Endodermal cell (in vitro differentiated cells): Measurements from ENCODE around the gene MT1G. TPM values are rescaled to one million over a fixed set of nuclear protein-coding genes. Genes with fewer than 3 reads are reported as not detected.
A peak's percentile ranks its signal among the peaks of the same experiment; 100 is the strongest.

ENCODE experiments used
- DNase-seq: peaks from one replicate; pipeline ENCODE4 v3.0.0-alpha.2; 2017
- H3K27ac ChIP-seq: 2 replicates; pipeline ENCODE4 v1.5.1; 2013; ENCODE audit warnings: mild to moderate bottlenecking, low read depth, low read length, moderate library complexity
- H3K27me3 ChIP-seq: 2 replicates; pipeline ENCODE4 v1.6.1; 2013; ENCODE audit warnings: mild to moderate bottlenecking, low read length, moderate library complexity; ENCODE audit not compliant: insufficient read depth, control insufficient read depth, poor library complexity, severe bottlenecking
- H3K36me3 ChIP-seq: 2 replicates; pipeline ENCODE4 v1.7.0; 2013; ENCODE audit warnings: mild to moderate bottlenecking, low read length, moderate library complexity; ENCODE audit not compliant: control insufficient read depth, insufficient read depth
- H3K4me1 ChIP-seq: one replicate; pipeline ENCODE4 v1.7.0; 2013; ENCODE audit warnings: low read length; ENCODE audit not compliant: control insufficient read depth, insufficient read depth
- H3K4me3 ChIP-seq: 2 replicates; pipeline ENCODE4 v1.5.1; 2013; ENCODE audit warnings: mild to moderate bottlenecking, low read length, moderate library complexity
- H3K9ac ChIP-seq: 2 replicates; pipeline ENCODE4 v1.6.1; 2013; ENCODE audit warnings: mild to moderate bottlenecking, low read length, moderate library complexity; ENCODE audit not compliant: poor library complexity, severe bottlenecking; ENCODE audit errors: extremely low read depth
- H3K9me3 ChIP-seq: 2 replicates; pipeline ENCODE4 v1.6.1; 2013; ENCODE audit warnings: mild to moderate bottlenecking, low read length, moderate library complexity; ENCODE audit not compliant: control insufficient read depth
- H3K27ac Mint-ChIP-seq: 2 replicates; pipeline ENCODE4 v1.8.0; 2020; ENCODE audit warnings: mixed read lengths
- H3K27me3 Mint-ChIP-seq: 2 replicates; pipeline ENCODE4 v1.8.0; 2021; ENCODE audit warnings: mild to moderate bottlenecking, mixed read lengths; ENCODE audit not compliant: insufficient read depth
- H3K36me3 Mint-ChIP-seq: 2 replicates; pipeline ENCODE4 v1.8.0; 2020; ENCODE audit warnings: low read depth, mixed read lengths
- H3K4me1 Mint-ChIP-seq: 2 replicates; pipeline ENCODE4 v1.8.0; 2020; ENCODE audit warnings: mixed read lengths
- H3K4me3 Mint-ChIP-seq: 2 replicates; pipeline ENCODE4 v1.8.0; 2020; ENCODE audit warnings: mild to moderate bottlenecking, moderate library complexity, mixed read lengths
- H3K9me3 Mint-ChIP-seq: 2 replicates; pipeline ENCODE4 v1.8.0; 2020; ENCODE audit warnings: mild to moderate bottlenecking, mixed read lengths
- WGBS, 2 experiments: methylation state at CpG; one replicate each; pipeline versions ENCODE4 v1.1.5 to v1.1.7; 2013; ENCODE audit warnings: missing lambda C conversion rate in 2 of 2, mixed read lengths in 1 of 2; ENCODE audit not compliant: insufficient coverage in 1 of 2, insufficient read length in 1 of 2; 5-methylcytosine and 5-hydroxymethylcytosine counted together
- total RNA-seq, 2 donors: library from RNA; stranded (reverse); fragmentation: NEBNext Ultra II Directional in 1 of 2; extraction: Animal tissue kit (Norgen Biotek cat#: 25700) in 1 of 2; gene quantifications; 2 replicates in 1 of 2; 3 replicates in 1 of 2; pipeline ENCODE4 v1.2.1, GENCODE V29; 2021
- TF ChIP-seq, protein P1 (sequence below): fragments of 200-600 bp; sonication (generic); conservative IDR thresholded peaks from 2 replicates; pipeline ENCODE4 v1.5.0; 2021; ENCODE audit warnings: antibody characterized with exemption, mild to moderate bottlenecking

Gene MT1G
- total RNA-seq, 2 donors from 2014 or later, result 7.8 TPM; not detected in 1

- Mint-ChIP-seq H3K36me3 (no peaks in the 10 kb centered on the region), H3K4me1 (peaks cover 17% of the 10 kb centered on the region), H3K27me3 (peaks cover 100% of the 10 kb centered on the region), H3K4me3 (no peak overlapping the region), H3K9me3 (no peaks in the 10 kb centered on the region), H3K27ac (no peak overlapping the region)
- Histone ChIP-seq H3K9me3 (no peaks in the 10 kb centered on the region), H3K36me3 (no peaks in the 10 kb centered on the region), H3K27me3 (peaks cover 100% of the 10 kb centered on the region), H3K27ac (no peak overlapping the region), H3K4me3 (no peak overlapping the region), H3K9ac (no peak overlapping the region), H3K4me1 (no peaks in the 10 kb centered on the region)
- TF ChIP-seq, protein P1, sequence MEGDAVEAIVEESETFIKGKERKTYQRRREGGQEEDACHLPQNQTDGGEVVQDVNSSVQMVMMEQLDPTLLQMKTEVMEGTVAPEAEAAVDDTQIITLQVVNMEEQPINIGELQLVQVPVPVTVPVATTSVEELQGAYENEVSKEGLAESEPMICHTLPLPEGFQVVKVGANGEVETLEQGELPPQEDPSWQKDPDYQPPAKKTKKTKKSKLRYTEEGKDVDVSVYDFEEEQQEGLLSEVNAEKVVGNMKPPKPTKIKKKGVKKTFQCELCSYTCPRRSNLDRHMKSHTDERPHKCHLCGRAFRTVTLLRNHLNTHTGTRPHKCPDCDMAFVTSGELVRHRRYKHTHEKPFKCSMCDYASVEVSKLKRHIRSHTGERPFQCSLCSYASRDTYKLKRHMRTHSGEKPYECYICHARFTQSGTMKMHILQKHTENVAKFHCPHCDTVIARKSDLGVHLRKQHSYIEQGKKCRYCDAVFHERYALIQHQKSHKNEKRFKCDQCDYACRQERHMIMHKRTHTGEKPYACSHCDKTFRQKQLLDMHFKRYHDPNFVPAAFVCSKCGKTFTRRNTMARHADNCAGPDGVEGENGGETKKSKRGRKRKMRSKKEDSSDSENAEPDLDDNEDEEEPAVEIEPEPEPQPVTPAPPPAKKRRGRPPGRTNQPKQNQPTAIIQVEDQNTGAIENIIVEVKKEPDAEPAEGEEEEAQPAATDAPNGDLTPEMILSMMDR, result no peak
- WGBS, 2 experiments, result 19 to 37% methylated on average over 3 to 9 of the region's 9 CpGs
- DNase-seq, result no peak
Measured at GRCh38 chr16:56636616-56637413, 31.1 kb downstream of the MT1G start.

- Mint-ChIP-seq H3K9me3 (no peaks in the 10 kb centered on the region), H3K27ac (no peak overlapping the region), H3K4me3 (peak overlapping the region; percentile 43), H3K4me1 (peaks cover 18% of the 10 kb centered on the region), H3K27me3 (peaks cover 100% of the 10 kb centered on the region), H3K36me3 (no peaks in the 10 kb centered on the region)
- Histone ChIP-seq H3K36me3 (no peaks in the 10 kb centered on the region), H3K9ac (no peak overlapping the region), H3K4me1 (no peaks in the 10 kb centered on the region), H3K9me3 (no peaks in the 10 kb centered on the region), H3K27me3 (peaks cover 100% of the 10 kb centered on the region), H3K4me3 (peak overlapping the region; percentile 35), H3K27ac (no peak overlapping the region)
- DNase-seq, result peak; percentile 64
- TF ChIP-seq, protein P1, result no peak
- 0 to 4% methylated on average over 7 to 40 of the region's 40 CpGs for WGBS, 2 experiments
Measured at GRCh38 chr16:56635441-56635967, 32.4 kb downstream of the MT1G start.

DNA sequence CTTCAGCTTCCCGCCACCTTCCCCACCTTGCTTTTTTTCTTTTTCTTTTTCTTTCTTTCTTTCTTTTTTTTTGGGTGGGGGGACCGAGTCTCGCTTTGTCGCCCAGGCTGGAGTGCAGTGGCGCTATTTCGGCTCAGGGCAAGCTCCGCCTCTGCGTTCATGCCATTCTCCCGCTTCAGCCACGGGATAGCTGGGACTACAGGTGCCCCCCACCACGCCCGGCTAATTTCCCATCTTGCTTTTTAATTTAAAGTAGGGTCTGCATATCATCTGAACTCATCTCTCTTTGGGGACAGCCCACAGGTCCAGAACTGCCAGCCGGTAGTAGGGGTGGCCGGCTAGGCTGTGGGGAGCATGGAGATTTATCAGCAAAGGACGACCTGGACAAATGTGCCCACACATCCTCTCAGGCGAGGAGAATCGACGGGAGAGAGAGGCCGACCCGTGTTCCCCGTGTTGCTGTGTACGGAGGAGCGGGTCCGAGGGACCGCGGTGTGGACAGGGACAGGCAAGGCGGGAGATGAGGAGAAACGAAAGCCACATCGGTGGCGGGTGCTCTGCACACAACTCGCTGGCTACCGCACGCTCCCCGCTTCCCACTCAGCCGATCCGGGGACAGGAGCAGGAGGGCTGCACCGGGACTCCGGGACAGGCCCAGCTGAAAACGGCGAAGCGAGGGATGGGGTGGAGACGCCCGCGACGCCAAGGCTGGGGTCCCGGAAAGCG lies 33.0 kb downstream of the MT1G start:
- Histone ChIP-seq H3K27ac (no peak overlapping the region), H3K9ac (no peak overlapping the region), H3K36me3 (no peaks in the 10 kb centered on the region), H3K4me1 (no peaks in the 10 kb centered on the region), H3K27me3 (peaks cover 100% of the 10 kb centered on the region), H3K9me3 (no peaks in the 10 kb centered on the region), H3K4me3 (peak overlapping the region; percentile 35)
- no peak overlapping the region for H3K27ac Mint-ChIP-seq
- no peaks in the 10 kb centered on the region for H3K36me3 Mint-ChIP-seq
- H3K27me3 Mint-ChIP-seq, result peaks cover 100% of the 10 kb centered on the region
- no peaks in the 10 kb centered on the region for H3K9me3 Mint-ChIP-seq
- TF ChIP-seq, protein P1, result no peak
- H3K4me3 Mint-ChIP-seq, result peak overlapping the region; percentile 43
- WGBS, 2 experiments, result 3 to 5% methylated on average over 30 to 47 of the region's 47 CpGs
- peak; percentile 73 for DNase-seq
- peaks cover 18% of the 10 kb centered on the region for H3K4me1 Mint-ChIP-seq
